ENCODE results near the gene LMBRD1. TPM values are rescaled to one million over a fixed set of nuclear protein-coding genes. Genes with fewer than 3 reads are reported as not detected.

Gene LMBRD1
- total and polyA plus RNA-seq, 2 of the 8 experiments (the other 6 are each of a cell fraction or from before 2014, with no cell fraction given), result 9.1 to 16.8 TPM

DNA sequence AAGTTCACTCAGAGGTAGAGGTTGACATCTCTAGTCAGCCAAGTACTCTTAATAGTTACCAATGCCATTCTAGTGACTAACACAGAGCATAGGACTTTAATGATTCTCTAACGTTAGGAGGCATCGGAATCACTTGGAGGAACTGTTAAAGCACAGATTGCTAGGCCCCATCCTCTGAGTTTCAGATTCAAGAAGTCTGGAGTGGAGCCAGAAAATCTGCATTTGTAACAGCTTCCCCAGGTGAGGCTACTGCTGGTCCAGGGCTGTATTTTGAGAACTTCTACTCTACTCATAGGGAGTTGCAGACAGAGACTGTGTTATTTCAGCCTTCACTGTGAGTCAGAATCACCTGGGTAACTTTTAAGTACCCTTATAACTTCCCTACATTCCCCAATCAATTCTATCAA is 5.7 kb downstream of the LMBRD1 start:
- H2BK5ac ChIP-seq (ENCODE audit: low read depth, low read length), result no peak overlapping the region
- no peak overlapping the region for H2BK120ac ChIP-seq (replicated peaks; ENCODE audit: low read depth, low read length)
- no peak overlapping the region for H2AK5ac ChIP-seq (ENCODE audit: low read depth, low read length)
- DNase-seq (ENCODE audit: low read depth in 1 of 2, low spot score in 2 of 2) (no peak), FAIRE-seq (no peak)
- no peak overlapping the region for H3K9ac ChIP-seq (replicated peaks in 1 of 4; ENCODE audit: extremely low read depth in 1 of 4, low read depth in 3 of 4, low read length in 3 of 4)
- H3K27me3 ChIP-seq (replicated peaks in 1 of 4; ENCODE audit: control insufficient read depth in 3 of 4, extremely low read depth in 1 of 4, insufficient read depth in 3 of 4, low read length in 3 of 4), result no peaks in the 10 kb centered on the region
- 0 out of 4 replicates have a peak overlapping the region, but pooled peaks of 1 of the 2 experiments have one; percentile 4 for H3K4me2 ChIP-seq (ENCODE audit: insufficient read depth in 1 of 2, low read depth in 2 of 2, low read length in 2 of 2)
- H4K5ac ChIP-seq (ENCODE audit: insufficient read length, low read depth, low read length), result no peak overlapping the region
- no peak overlapping the region for H4K91ac ChIP-seq (replicated peaks; ENCODE audit: insufficient read length, low read length)
- H4K20me1 ChIP-seq (replicated peaks in 1 of 2; ENCODE audit: control insufficient read depth in 1 of 2, insufficient read depth in 2 of 2, low read length in 2 of 2), result peaks cover 2 to 4% of the 10 kb centered on the region in 2 experiments
- no peak overlapping the region for H2BK12ac ChIP-seq (ENCODE audit: low read depth, low read length)
- H3K4me3 ChIP-seq (ENCODE audit: extremely low read depth in 1 of 4, insufficient read depth in 2 of 4, low read depth in 3 of 4, low read length in 4 of 4), result no peak overlapping the region
- H2BK20ac ChIP-seq (ENCODE audit: low read length), result no peak overlapping the region
- no peak overlapping the region for H3K14ac ChIP-seq (ENCODE audit: insufficient read length)
- H3K79me2 ChIP-seq (ENCODE audit: control insufficient read depth in 1 of 2, insufficient read depth in 2 of 2, low read length in 2 of 2), result peaks cover 0 to 51% of the 10 kb centered on the region in 2 experiments; a peak in 3 of 4 replicates
- H2BK15ac ChIP-seq (ENCODE audit: low read length), result no peak overlapping the region
- TF ChIP-seq TBP (IDR thresholded peaks at IDR 0.05; ENCODE audit: low read depth, low read length), result no peak
- CTCF ChIA-PET (ENCODE audit: partially characterized antibody), result interaction anchor here (0.9 to 1.5 kb wide), 4 partner anchors 10 to 600 kb away, joined by 3 to 4 read pairs (median 4); no protein-coding TSS in a partner anchor
- 0 out of 2 replicates have a peak overlapping the region, but pooled peaks have one; percentile 11 for H3K27ac ChIP-seq (ENCODE audit: low read depth, low read length)
- H3K18ac ChIP-seq (ENCODE audit: extremely low read depth, low read length), result no peak overlapping the region
- POLR2A ChIA-PET (ENCODE audit: partially characterized antibody), result no interaction called here
- H3K23ac ChIP-seq (ENCODE audit: insufficient read length), result no peak overlapping the region
- peaks cover 4% of the 10 kb centered on the region for H3K79me1 ChIP-seq (ENCODE audit: low read depth, low read length)
- peaks cover 1 to 9% (median 5%) of the 10 kb centered on the region in 4 experiments; a peak in 2 of 7 replicates for H3K4me1 ChIP-seq (replicated peaks in 1 of 4; ENCODE audit: control insufficient read depth in 3 of 4, insufficient read depth in 4 of 4, low read length in 3 of 4)
- 62% methylated on average over 2 of the region's 2 CpGs; no CpG with 5 or more reads in 1 of the 2 experiments for WGBS, 2 experiments (ENCODE audit: extremely low coverage in 1 of 2, insufficient coverage in 1 of 2, insufficient read length in 1 of 2, insufficient replicate concordance in 2 of 2, low coverage in 1 of 2, low lambda C conversion rate in 2 of 2, missing lambda C conversion rate in 1 of 2)
- H3K4ac ChIP-seq (replicated peaks; ENCODE audit: insufficient read length, low read depth, low read length), result no peak overlapping the region
- peaks cover 0 to 13% (median 1%) of the 10 kb centered on the region in 4 experiments; a peak in 1 of 8 replicates for H3K36me3 ChIP-seq (ENCODE audit: control insufficient read depth in 2 of 4, insufficient read depth in 4 of 4, low read length in 3 of 4)
- no peaks in the 10 kb centered on the region for H3K23me2 ChIP-seq (ENCODE audit: low read depth, low read length)
- H3K56ac ChIP-seq (replicated peaks; ENCODE audit: insufficient read length, low read depth, low read length), result no peak overlapping the region
- H4K8ac ChIP-seq (ENCODE audit: extremely low read depth, insufficient read depth, low read length), result no peak overlapping the region
- H2AFZ ChIP-seq (ENCODE audit: low read length), result no peak overlapping the region
- no peaks in the 10 kb centered on the region for H3K9me3 ChIP-seq (ENCODE audit: insufficient read depth in 2 of 2, low read depth in 1 of 2, low read length in 1 of 2)
